GM18498 (cell line): Measurements from ENCODE around the gene ARPC4.
A peak's percentile ranks its signal among the peaks of the same experiment; 100 is the strongest.
"Not testable (repeated sequence)": the region's sequence is repeated elsewhere in the genome, so short reads cannot be mapped to it uniquely, and the experiment has no call there.

Experiments
- ATAC-seq: cut with Tn5 transposase; IDR thresholded peaks from one replicate; pipeline ENCODE4 v1.9.1; 2021; ENCODE audit warnings: mild to moderate bottlenecking, moderate library complexity; ENCODE audit not compliant: unreplicated experiment

The ARPC4 gene

GRCh38 chr3:9815986-9816385 is 23.1 kb downstream of the ARPC4 start:
- ATAC-seq: no peak

GRCh38 chr3:9817436-9817835 is 24.6 kb downstream of the ARPC4 start:
- no peak for ATAC-seq

GRCh38 chr3:9818666-9819335 is 25.9 kb downstream of the ARPC4 start:
- ATAC-seq: no peak

- ATAC-seq: no peak
Observed at GRCh38 chr3:9820543-9820942, 27.7 kb downstream of the ARPC4 start.

- no peak for ATAC-seq
Observed at GRCh38 chr3:9820946-9821345, 28.1 kb downstream of the ARPC4 start.

GRCh38 chr3:9825451-9826040 is 32.7 kb downstream of the ARPC4 start:
- ATAC-seq: no peak

GRCh38 chr3:9826815-9827573 is 34.1 kb downstream of the ARPC4 start:
- no peak for ATAC-seq

GRCh38 chr3:9828801-9829755 is 36.2 kb downstream of the ARPC4 start:
- no peak for ATAC-seq

GRCh38 chr3:9831253-9831652 is 38.4 kb downstream of the ARPC4 start:
- no peak for ATAC-seq

GRCh38 chr3:9833078-9833477 is 40.2 kb downstream of the ARPC4 start:
- no peak for ATAC-seq

GRCh38 chr3:9834520-9835380 is 41.9 kb downstream of the ARPC4 start:
- ATAC-seq: no peak

- ATAC-seq: no peak
Observed at GRCh38 chr3:9837701-9838582, 45.1 kb downstream of the ARPC4 start.

GRCh38 chr3:9838856-9839255 is 46.0 kb downstream of the ARPC4 start:
- no peak for ATAC-seq

GRCh38 chr3:9841015-9841414 is 48.1 kb downstream of the ARPC4 start:
- ATAC-seq: no peak

- peak; percentile 98 for ATAC-seq
Observed at GRCh38 chr3:9843715-9844438, 51.0 kb downstream of the ARPC4 start, which contains the start of gene RPUSD3. Gene RPUSD3, minus strand, starts transcription at chr3:9844008. Its CDS starts 18 bp downstream, at chr3:9843990.

GRCh38 chr3:9846231-9846630 is 53.3 kb downstream of the ARPC4 start:
- ATAC-seq: no peak

- no peak for ATAC-seq
Observed at GRCh38 chr3:9846931-9847488, 54.1 kb downstream of the ARPC4 start.

- ATAC-seq: not testable (repeated sequence)
Observed at GRCh38 chr3:9847870-9848269, 55.0 kb downstream of the ARPC4 start.
